Pancreas (tissue), 10 donors: ENCODE data around the gene DPF3. TPM values are rescaled to one million over a fixed set of nuclear protein-coding genes. Genes with fewer than 3 reads are reported as not detected.

Experiments used
- ATAC-seq, 4 donors: fragments of 200-7000 bp; cut with Tn5 transposase; one replicate each; pipeline versions ENCODE4 v1.8.0 to v1.9.1; 2020; ENCODE audit warnings: mild to moderate bottlenecking in 4 of 4, moderate library complexity in 4 of 4
- DNase-seq, 6 donors: peaks; one replicate each; pipeline ENCODE4 v3.0.0-alpha.2; 2020
- FAIRE-seq: peaks from 2 replicates; lab custom pipeline; 2012; peaks lifted over from hg19 to GRCh38; lab: Jason Lieb, UNC
- H3K27ac ChIP-seq, 4 donors: fragments of 200-600 bp; sonication (generic); 1 replicate in 3 of 4; 2 replicates in 1 of 4; pipeline versions ENCODE4 v1.5.0 to v1.8.0; 2020
- H3K27me3 ChIP-seq, 4 donors: fragments of 200-600 bp; one replicate each; pipeline ENCODE4 v1.8.0; 2021
- H3K36me3 ChIP-seq, 3 donors: fragments of 200-600 bp; sonication (generic) in 1 of 3; one replicate each; pipeline versions ENCODE4 v1.5.0 to v1.8.0; 2020 to 2021
- H3K4me1 ChIP-seq, 3 donors: fragments of 200-600 bp; one replicate each; pipeline ENCODE4 v1.8.0; 2021
- H3K4me3 ChIP-seq, 4 donors: fragments of 200-600 bp; sonication (generic) in 2 of 4; one replicate each; pipeline versions ENCODE4 v1.5.0 to v1.8.0; 2020 to 2021
- H3K9me3 ChIP-seq, 4 donors: fragments of 200-600 bp; one replicate each; pipeline ENCODE4 v1.8.0; 2021
- WGBS, 2 donors: extraction: QIAGEN DNeasy Blood & Tissue Kit; methylation state at CpG; one replicate each; pipeline ENCODE4 v1.1.7; 2013; 5-methylcytosine and 5-hydroxymethylcytosine counted together
- intact Hi-C, 3 donors: fragments of 100-400 bp; cut with DNase I; formaldehyde crosslinking; loops; one replicate each; pipeline versions ENCODE4 v1.11.1 to v1.14.2; 2022
- polyA plus RNA-seq, 2 donors: library from polyadenylated mRNA; stranded (reverse); fragments of 200-250 nt; gene quantifications; one replicate each; pipeline ENCODE4 v1.2.3, GENCODE V29; 2013
- total RNA-seq, 6 donors: library from RNA; stranded (reverse); fragmentation: NEBNext Ultra II Directional in 4 of 6; extraction: Animal tissue kit (Norgen Biotek cat#: 25700) in 4 of 6; gene quantifications; one replicate each; pipeline versions ENCODE4 v1.2.1 to v1.2.4, GENCODE V29; 2021 to 2023
- TF ChIP-seq, protein P1 (sequence below), 4 donors: fragments of 200-600 bp; sonication (generic) in 3 of 4; IDR thresholded peaks; one replicate each; pipeline versions ENCODE4 v1.5.0 to v1.8.0; 2021; ENCODE audit warnings: antibody characterized with exemption in 4 of 4
- donor health status: healthy with polysubstance abuse.
- donor health status: DM: no; HTN: no; CAD: no; lungs with moderate emphysema.
- donor health status: DM: no; HTN: no; CAD: no.
- donor health status: control.
- donor health status: control.
- donor health status: Bipolar disorder and iron deficiency.
- donor health status: DM: yes; HTN: yes; CAD: no.
- donor health status: DM: no; HTN: no; CAD: no.
- donor health status: DM: no; HTN: no; CAD: no.
- donor health status: DM: yes; HTN: yes; CAD: no.

The DPF3 gene
- total and polyA plus RNA-seq, 8 donors = 0.14 to 1.3 (median 0.86) TPM

- FAIRE-seq (no peak), DNase-seq (no peak), ATAC-seq (no peak)
- Histone ChIP-seq H3K4me3 (no peak overlapping the region), H3K27ac (no peak overlapping the region), H3K36me3 (no peaks in the 10 kb centered on the region), H3K4me1 (no peaks in the 10 kb centered on the region), H3K9me3 (no peaks in the 10 kb centered on the region), H3K27me3 (no peaks in the 10 kb centered on the region)
- 89% methylated on average over 10 of the region's 10 CpGs for WGBS, 2 donors
- TF ChIP-seq, protein P1, sequence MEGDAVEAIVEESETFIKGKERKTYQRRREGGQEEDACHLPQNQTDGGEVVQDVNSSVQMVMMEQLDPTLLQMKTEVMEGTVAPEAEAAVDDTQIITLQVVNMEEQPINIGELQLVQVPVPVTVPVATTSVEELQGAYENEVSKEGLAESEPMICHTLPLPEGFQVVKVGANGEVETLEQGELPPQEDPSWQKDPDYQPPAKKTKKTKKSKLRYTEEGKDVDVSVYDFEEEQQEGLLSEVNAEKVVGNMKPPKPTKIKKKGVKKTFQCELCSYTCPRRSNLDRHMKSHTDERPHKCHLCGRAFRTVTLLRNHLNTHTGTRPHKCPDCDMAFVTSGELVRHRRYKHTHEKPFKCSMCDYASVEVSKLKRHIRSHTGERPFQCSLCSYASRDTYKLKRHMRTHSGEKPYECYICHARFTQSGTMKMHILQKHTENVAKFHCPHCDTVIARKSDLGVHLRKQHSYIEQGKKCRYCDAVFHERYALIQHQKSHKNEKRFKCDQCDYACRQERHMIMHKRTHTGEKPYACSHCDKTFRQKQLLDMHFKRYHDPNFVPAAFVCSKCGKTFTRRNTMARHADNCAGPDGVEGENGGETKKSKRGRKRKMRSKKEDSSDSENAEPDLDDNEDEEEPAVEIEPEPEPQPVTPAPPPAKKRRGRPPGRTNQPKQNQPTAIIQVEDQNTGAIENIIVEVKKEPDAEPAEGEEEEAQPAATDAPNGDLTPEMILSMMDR (IDR thresholded peaks at IDR 0.05) = no peak
- intact Hi-C loops = no loop called here
Measured at GRCh38 chr14:72619881-72620280, 274.0 kb downstream of the DPF3 start.

- Histone ChIP-seq H3K9me3 (no peaks in the 10 kb centered on the region), H3K36me3 (no peaks in the 10 kb centered on the region), H3K4me3 (no peak overlapping the region), H3K27ac (no peak overlapping the region), H3K27me3 (no peaks in the 10 kb centered on the region), H3K4me1 (no peaks in the 10 kb centered on the region)
- TF ChIP-seq, protein P1 (IDR thresholded peaks at IDR 0.05) = no peak
- no peak for DNase-seq
- FAIRE-seq = no peak
- intact Hi-C loops = no loop called here
- no peak for ATAC-seq
- WGBS, 2 donors = 80 to 86% methylated on average over 8 of the region's 8 CpGs
Measured at GRCh38 chr14:72619111-72619571, 274.8 kb downstream of the DPF3 start.

DNA sequence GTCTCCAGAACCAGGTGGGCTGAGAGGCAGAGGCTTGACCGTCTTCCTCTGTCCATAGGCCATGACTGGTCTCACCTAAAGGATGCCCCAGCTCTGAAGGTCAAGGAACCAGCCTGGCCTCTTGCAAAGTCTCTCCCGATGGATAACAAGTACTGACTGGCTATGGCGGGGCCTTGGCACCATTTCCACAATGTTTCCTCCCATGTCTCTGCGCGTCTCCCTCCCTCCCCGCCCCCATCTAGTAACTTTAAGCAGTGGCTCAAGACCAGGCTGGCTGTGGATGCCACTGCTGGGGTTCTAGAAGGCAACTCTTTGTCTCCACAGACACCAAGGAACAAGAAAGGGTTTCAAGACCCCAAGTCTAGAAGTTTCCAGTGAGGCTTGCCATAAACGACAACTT, 275.5 kb downstream of the DPF3 start:
- WGBS, 2 donors = 90 to 91% methylated on average over 7 of the region's 7 CpGs
- Histone ChIP-seq H3K27ac (no peak overlapping the region), H3K4me3 (no peak overlapping the region)

GRCh38 chr14:72617391-72618031, 276.4 kb downstream of the DPF3 start:
- WGBS, 2 donors = 73% methylated on average over 20 of the region's 20 CpGs
- TF ChIP-seq, protein P1 (IDR thresholded peaks at IDR 0.05) = no peak
- no peaks in the 10 kb centered on the region for H3K9me3 ChIP-seq
- no peak overlapping the region for H3K4me3 ChIP-seq
- H3K27ac ChIP-seq = no peak overlapping the region
- peak in 1 of 4 donors; percentile 14 for ATAC-seq
- H3K4me1 ChIP-seq = peaks cover 0 to 3% (median 0%) of the 10 kb centered on the region in 3 donors
- H3K27me3 ChIP-seq = no peaks in the 10 kb centered on the region
- intact Hi-C loops = no loop called here
- no peaks in the 10 kb centered on the region for H3K36me3 ChIP-seq
- no peak for FAIRE-seq
- no peak for DNase-seq

More for the DNA sequence above, 275.5 kb downstream of the DPF3 start:
- ATAC-seq (no peak), FAIRE-seq (no peak), DNase-seq (peak in 1 of 6 donors; percentile 6)
- Histone ChIP-seq H3K36me3 (no peaks in the 10 kb centered on the region), H3K9me3 (no peaks in the 10 kb centered on the region), H3K4me1 (no peaks in the 10 kb centered on the region), H3K27me3 (no peaks in the 10 kb centered on the region)
- intact Hi-C loops = no loop called here
- TF ChIP-seq, protein P1 (IDR thresholded peaks at IDR 0.05) = no peak

DNA sequence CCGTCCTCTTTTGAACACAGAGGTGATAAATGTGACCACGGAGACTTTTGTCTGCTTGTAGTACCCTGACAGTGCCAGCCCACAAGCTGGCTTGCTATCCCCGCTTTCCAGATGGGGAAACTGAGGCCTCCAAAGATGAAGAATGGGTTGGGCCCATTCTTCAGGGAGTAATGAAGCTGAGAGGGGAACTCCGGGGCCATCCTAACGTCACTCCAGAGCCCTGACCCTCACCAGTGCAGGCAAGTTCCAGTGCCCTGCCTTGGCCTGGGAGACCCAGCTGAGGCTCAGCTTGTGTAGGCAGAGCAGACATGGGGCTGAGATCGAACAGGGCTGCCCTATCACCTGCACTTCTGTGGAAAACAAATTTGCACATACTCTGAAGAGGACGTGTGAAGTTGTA, 277.1 kb downstream of the DPF3 start:
- 66 to 68% methylated on average over 7 of the region's 7 CpGs for WGBS, 2 donors

More for the DNA sequence above, 277.1 kb downstream of the DPF3 start:
- ATAC-seq (no peak), DNase-seq (no peak), FAIRE-seq (no peak)
- Histone ChIP-seq H3K27me3 (no peaks in the 10 kb centered on the region), H3K4me1 (peaks cover 0 to 3% (median 0%) of the 10 kb centered on the region in 3 donors), H3K27ac (no peak overlapping the region), H3K4me3 (no peak overlapping the region), H3K9me3 (no peaks in the 10 kb centered on the region), H3K36me3 (no peaks in the 10 kb centered on the region)
- intact Hi-C loops = no loop called here
- TF ChIP-seq, protein P1 (IDR thresholded peaks at IDR 0.05) = no peak
